T-helper 17 cell (primary cell): ENCODE results near the gene CEBPG. TPM values are rescaled to one million over a fixed set of nuclear protein-coding genes. Genes with fewer than 3 reads are reported as not detected.

ENCODE experiments used
- ATAC-seq: fragments of 150-1000 bp; cut with Tn5 transposase; 2 replicates; pipeline ENCODE4 v1.10.0; 2021; ENCODE audit warnings: mild to moderate bottlenecking, moderate library complexity
- DNase-seq, 3 donors: peaks; one replicate each; pipeline versions ENCODE4 v3.0.0 to v3.0.0-alpha.2; 2020 to 2021
- H3K9me3 ChIP-seq: one replicate; pipeline ENCODE4 v1.7.0; 2013; ENCODE audit warnings: low read length, mild to moderate bottlenecking; ENCODE audit not compliant: control insufficient read depth, poor library complexity, severe bottlenecking
- H3K27ac Mint-ChIP-seq: one replicate; pipeline ENCODE4 v1.8.0; 2022; ENCODE audit warnings: mild to moderate bottlenecking, moderate library complexity, mixed read lengths
- H3K27me3 Mint-ChIP-seq: one replicate; pipeline ENCODE4 v1.8.0; 2022; ENCODE audit warnings: mixed read lengths
- H3K36me3 Mint-ChIP-seq: one replicate; pipeline ENCODE4 v1.8.0; 2022; ENCODE audit warnings: low read depth, mixed read lengths
- H3K4me1 Mint-ChIP-seq: one replicate; pipeline ENCODE4 v1.8.0; 2022; ENCODE audit warnings: mild to moderate bottlenecking, mixed read lengths
- H3K4me3 Mint-ChIP-seq: one replicate; pipeline ENCODE4 v1.8.0; 2022; ENCODE audit warnings: mild to moderate bottlenecking, moderate library complexity, mixed read lengths
- total RNA-seq, 4 donors: library from RNA in 2 of 4; stranded (reverse) in 2 of 4; gene quantifications; one replicate each; pipeline ENCODE4 v1.2.3 and lab custom pipeline; 2022 to 2026

Gene CEBPG
- total RNA-seq = 10 to 100 TPM; 17.0 to 22.0 TPM
- total RNA-seq (lab: John Stamatoyannopoulos, UW) = 45.4 to 123 reads per million in 2 donors

DNA sequence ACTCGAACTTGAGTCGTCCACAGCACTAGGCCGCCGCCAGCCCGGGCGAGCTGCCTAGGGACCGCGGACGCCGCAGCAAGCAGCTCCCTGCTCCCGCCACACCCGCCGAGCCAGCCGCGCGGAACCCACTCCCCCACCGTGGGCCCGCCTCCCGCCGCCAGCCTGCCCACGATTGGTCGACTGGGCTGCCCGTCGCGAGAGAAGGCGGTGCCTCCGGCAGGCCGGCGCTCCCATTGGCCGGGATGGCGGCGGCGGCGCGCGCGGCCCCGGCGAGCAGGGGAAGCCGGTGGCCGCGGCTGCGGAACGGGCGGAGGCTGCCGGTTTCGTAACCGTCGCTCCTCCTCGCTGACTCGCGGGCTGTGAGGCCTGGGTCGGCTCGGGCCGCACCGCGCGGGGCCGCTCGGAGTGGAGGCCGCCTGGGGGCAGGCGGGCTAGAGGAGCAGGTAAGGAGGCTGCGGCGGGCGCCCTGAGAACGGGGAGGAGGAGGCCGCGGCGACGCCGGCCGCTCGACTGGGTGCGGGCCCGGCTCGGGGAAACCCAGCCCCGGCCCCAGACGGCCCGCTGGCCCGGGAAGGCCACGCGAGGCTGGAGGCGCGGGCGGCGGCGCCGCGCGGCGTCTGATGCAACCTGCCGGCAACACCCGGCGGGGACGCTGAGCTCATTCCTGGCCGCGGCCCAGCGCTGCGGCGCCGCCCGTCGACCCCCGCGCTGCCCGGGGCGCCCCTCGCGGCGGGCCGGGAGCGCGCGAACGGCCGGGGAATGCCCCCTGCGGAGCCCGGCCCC, at the start of gene CEBPG:
Gene CEBPG, plus strand, starts transcription at position 257 of the 783 bp plus-strand sequence. CDS start 5,531 bp downstream, outside the sequence.
- no peaks in the 10 kb centered on the region for H3K27me3 Mint-ChIP-seq
- peak; percentile 90 for ATAC-seq
- H3K27ac Mint-ChIP-seq = peak within 1 kb of the TSS; percentile 95
- H3K36me3 Mint-ChIP-seq = peaks cover 4% of the 10 kb centered on the region
- peaks cover 33% of the 10 kb centered on the region for H3K4me1 Mint-ChIP-seq
- peak within 1 kb of the TSS; percentile 98 for H3K4me3 Mint-ChIP-seq
- no peaks in the 10 kb centered on the region for H3K9me3 ChIP-seq
- DNase-seq = peak; percentile 94 to 98 (median 95)

DNA sequence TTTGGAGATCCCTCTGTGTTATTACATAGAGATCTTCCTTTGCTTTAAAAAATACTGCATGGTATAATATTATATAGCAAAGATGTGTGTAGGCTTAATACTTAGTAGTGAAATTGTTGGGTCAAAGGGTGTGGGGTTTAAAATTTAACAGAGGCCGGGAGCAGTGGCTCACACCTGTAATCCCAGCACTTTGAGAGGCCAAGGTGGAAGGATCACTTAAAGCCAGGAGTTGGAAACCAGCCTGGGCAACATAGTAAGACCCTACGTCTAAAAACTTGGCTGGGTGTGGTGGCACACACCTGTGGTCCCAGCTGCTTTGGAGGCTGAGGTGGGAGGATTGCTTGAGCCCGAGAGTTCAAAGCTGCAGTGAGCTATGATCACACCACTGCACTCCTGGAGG, 48.9 kb upstream of the CEBPG start:
- no peaks in the 10 kb centered on the region for H3K9me3 ChIP-seq
- DNase-seq = no peak
- Mint-ChIP-seq H3K27ac (no peak overlapping the region), H3K4me1 (peaks cover 2% of the 10 kb centered on the region), H3K4me3 (no peak overlapping the region), H3K36me3 (peaks cover 9% of the 10 kb centered on the region), H3K27me3 (peaks cover 14% of the 10 kb centered on the region)
- no peak for ATAC-seq

DNA sequence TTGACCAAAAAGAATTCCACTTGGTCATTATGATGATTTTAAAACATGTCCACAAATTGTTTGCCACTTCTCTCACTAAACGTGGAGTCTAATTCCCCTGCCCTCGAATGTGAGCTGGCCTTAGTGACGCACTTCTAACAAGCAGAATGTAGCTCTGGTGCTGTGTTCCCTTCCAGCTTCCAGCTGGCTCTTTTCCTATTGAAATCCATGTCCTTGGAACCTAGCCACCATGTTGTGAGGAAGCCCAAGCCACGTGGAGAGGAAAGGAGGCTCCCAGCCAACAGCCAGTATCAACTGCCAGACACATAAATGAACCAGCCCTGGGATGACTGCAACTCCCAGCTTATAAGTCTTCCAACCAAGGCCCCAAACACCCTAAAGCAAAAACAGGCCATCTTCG, 47.6 kb upstream of the CEBPG start:
- peaks cover 13% of the 10 kb centered on the region for H3K36me3 Mint-ChIP-seq
- peaks cover 2% of the 10 kb centered on the region for H3K4me1 Mint-ChIP-seq
- ATAC-seq (no peak), DNase-seq (no peak)
- H3K27me3 Mint-ChIP-seq = peaks cover 24% of the 10 kb centered on the region
- H3K27ac Mint-ChIP-seq = no peak overlapping the region
- no peaks in the 10 kb centered on the region for H3K9me3 ChIP-seq
- H3K4me3 Mint-ChIP-seq = no peak overlapping the region

DNA sequence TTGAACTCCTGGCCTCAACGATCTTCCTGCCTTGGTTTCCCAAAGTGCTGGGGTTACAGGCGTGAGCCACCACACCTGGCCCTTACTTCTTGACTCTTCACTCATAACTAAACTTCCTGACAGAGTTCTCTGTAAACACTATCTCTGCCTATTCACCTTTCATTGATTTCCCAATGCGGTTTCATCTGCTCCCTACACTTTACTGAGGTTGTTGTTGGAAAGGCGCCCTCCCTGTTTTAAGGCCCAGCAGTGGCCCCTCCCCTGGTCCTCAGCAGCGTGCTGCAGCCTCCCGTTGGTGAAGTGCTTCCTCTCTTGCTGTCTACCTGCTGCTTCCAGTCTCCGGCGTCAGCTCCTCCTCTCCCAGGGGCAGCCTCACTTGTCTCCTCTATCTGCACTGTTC, 44.4 kb upstream of the CEBPG start:
- ATAC-seq (no peak), DNase-seq (no peak)
- H3K4me1 Mint-ChIP-seq = peaks cover 6% of the 10 kb centered on the region
- H3K27ac Mint-ChIP-seq = no peak overlapping the region
- no peaks in the 10 kb centered on the region for H3K9me3 ChIP-seq
- H3K27me3 Mint-ChIP-seq = peaks cover 35% of the 10 kb centered on the region
- H3K4me3 Mint-ChIP-seq = peak overlapping the region; percentile 43
- H3K36me3 Mint-ChIP-seq = peaks cover 13% of the 10 kb centered on the region

DNA sequence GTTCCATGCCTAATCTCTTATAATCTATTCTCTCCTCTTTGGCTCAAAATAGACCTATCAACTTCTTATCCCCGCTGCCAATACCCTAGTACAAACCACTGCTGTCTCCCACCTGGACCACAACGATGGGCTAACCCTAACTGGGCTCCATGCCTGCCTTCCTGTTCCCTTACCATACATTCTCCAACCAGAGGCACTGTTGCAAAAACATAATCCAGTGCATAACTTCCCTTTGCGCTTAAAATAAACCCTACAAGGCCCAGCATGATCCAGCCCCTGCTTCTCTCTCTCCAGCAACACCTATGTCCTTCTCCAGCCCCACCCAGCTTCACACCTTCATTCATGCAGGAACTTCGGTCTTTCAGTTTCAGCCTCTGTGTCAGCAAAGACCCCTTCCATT, 43.8 kb upstream of the CEBPG start:
- DNase-seq (no peak), ATAC-seq (no peak)
- H3K4me3 Mint-ChIP-seq = no peak overlapping the region
- H3K27ac Mint-ChIP-seq = no peak overlapping the region
- H3K36me3 Mint-ChIP-seq = peaks cover 13% of the 10 kb centered on the region
- no peaks in the 10 kb centered on the region for H3K9me3 ChIP-seq
- H3K4me1 Mint-ChIP-seq = peaks cover 6% of the 10 kb centered on the region
- peaks cover 35% of the 10 kb centered on the region for H3K27me3 Mint-ChIP-seq

DNA sequence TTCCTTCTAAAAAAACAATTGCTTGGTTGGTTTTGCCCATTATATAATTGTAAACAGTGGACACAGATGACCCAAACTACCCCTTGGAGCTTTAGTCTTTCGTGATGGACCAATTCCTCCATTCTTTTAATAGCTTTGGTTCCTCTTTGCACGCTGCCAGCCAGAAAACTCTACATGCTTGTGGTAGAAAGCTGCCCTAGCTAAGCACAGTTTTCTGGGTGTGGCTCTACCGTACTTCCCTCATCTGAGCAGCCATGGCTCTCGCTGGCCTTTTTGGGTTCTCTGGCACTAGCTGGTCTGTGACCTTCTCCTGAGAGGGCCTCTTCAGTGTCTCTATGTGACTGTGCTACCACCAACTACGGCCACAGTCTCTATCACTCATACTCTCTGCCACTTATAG, 41.3 kb upstream of the CEBPG start:
- H3K36me3 Mint-ChIP-seq = peaks cover 13% of the 10 kb centered on the region
- peaks cover 40% of the 10 kb centered on the region for H3K27me3 Mint-ChIP-seq
- H3K27ac Mint-ChIP-seq = no peak overlapping the region
- DNase-seq = no peak
- H3K9me3 ChIP-seq = no peaks in the 10 kb centered on the region
- H3K4me3 Mint-ChIP-seq = no peak overlapping the region
- no peak for ATAC-seq
- H3K4me1 Mint-ChIP-seq = peaks cover 6% of the 10 kb centered on the region

DNA sequence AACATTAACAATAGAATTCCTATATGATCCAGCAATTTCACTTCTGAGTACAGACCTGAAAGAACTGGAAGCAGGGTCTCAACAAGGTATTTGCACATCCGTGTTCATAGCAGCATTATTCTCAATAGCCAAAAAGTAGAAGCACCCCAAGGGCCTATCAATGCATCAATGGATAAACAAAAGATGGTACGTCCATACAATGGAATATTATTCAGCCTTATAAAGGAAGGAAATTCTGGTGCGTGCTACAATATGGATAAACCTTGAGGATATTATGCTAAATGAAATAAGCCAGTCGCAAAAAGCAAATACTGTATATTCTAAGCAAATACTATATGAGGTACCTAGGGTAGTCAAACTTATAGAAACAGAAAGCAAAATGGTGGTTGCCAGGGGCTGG, 40.4 kb upstream of the CEBPG start:
- no peaks in the 10 kb centered on the region for H3K9me3 ChIP-seq
- Mint-ChIP-seq H3K4me3 (no peak overlapping the region), H3K4me1 (peaks cover 6% of the 10 kb centered on the region), H3K27me3 (peaks cover 40% of the 10 kb centered on the region), H3K27ac (no peak overlapping the region), H3K36me3 (peaks cover 16% of the 10 kb centered on the region)
- no peak for ATAC-seq
- no peak for DNase-seq

DNA sequence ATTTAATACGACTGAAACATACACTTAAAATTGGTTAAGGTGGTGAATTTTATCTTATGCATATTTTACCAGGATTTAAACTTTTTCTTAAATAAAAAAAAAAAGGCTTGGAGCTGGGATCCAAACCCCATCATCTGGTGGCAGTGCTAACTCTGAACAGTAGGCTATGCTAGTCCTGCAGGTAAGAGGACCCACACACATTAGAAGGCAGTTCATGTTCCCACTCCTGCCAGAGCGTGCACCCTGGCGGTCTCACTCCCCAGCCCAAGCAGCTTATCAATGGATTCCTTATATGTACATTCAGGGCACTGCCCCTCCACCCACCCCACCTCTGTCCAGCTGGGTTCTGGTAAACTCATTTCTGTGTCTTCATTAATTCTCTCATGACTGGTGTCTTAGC, 39.9 kb upstream of the CEBPG start:
- H3K4me3 Mint-ChIP-seq = no peak overlapping the region

DNA sequence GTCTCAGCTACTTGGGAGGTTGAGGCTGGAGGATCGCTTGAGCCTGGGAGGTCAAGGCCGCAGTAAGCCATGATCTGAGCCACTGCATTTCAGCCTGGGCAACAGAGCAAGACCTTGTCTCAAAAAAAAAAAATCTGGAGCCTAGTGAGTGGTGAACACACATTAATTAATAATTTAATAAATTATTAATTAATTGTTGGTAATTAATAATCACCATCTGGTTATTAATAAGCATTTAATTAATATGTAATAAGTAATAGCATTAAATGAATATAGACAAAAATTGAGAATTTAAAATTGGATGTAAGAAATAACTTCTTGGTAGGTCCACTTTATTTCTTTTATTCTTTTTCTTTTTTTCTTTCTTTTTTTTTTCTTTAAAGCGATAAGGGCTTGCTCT, 39.2 kb upstream of the CEBPG start:
- H3K9me3 ChIP-seq = no peaks in the 10 kb centered on the region
- DNase-seq (no peak), ATAC-seq (no peak)
- no peak overlapping the region for H3K27ac Mint-ChIP-seq
- no peak overlapping the region for H3K4me3 Mint-ChIP-seq
- H3K36me3 Mint-ChIP-seq = peaks cover 10% of the 10 kb centered on the region
- peaks cover 37% of the 10 kb centered on the region for H3K27me3 Mint-ChIP-seq
- peaks cover 4% of the 10 kb centered on the region for H3K4me1 Mint-ChIP-seq

More for the DNA sequence above, 39.9 kb upstream of the CEBPG start:
- ATAC-seq (no peak), DNase-seq (no peak)
- peaks cover 4% of the 10 kb centered on the region for H3K4me1 Mint-ChIP-seq
- H3K27ac Mint-ChIP-seq = no peak overlapping the region
- peaks cover 13% of the 10 kb centered on the region for H3K36me3 Mint-ChIP-seq
- H3K27me3 Mint-ChIP-seq = peaks cover 37% of the 10 kb centered on the region
- no peaks in the 10 kb centered on the region for H3K9me3 ChIP-seq

DNA sequence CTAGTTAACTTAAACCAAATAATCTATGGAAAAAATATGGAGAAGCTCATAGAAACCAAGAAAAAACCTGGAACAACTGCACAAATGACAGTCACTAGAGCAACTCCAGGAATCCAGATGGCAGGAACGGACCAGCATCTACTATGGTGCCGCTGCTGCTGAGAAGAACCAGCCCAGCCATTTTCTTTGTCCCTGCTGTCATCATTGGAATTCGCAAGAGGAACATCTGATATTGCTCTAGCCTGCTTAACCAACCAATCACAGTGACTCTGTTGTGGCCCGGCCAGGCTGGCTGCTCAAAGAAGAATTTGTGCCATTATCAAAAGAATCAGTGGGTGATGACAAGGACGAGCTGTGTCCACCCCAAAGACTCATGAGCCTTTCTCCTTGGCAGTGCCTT, 38.1 kb upstream of the CEBPG start:
- peaks cover 37% of the 10 kb centered on the region for H3K27me3 Mint-ChIP-seq
- H3K4me1 Mint-ChIP-seq = peaks cover 4% of the 10 kb centered on the region
- H3K27ac Mint-ChIP-seq = no peak overlapping the region
- no peak for DNase-seq
- H3K4me3 Mint-ChIP-seq = no peak overlapping the region
- peaks cover 3% of the 10 kb centered on the region for H3K36me3 Mint-ChIP-seq
- no peaks in the 10 kb centered on the region for H3K9me3 ChIP-seq
- no peak for ATAC-seq

DNA sequence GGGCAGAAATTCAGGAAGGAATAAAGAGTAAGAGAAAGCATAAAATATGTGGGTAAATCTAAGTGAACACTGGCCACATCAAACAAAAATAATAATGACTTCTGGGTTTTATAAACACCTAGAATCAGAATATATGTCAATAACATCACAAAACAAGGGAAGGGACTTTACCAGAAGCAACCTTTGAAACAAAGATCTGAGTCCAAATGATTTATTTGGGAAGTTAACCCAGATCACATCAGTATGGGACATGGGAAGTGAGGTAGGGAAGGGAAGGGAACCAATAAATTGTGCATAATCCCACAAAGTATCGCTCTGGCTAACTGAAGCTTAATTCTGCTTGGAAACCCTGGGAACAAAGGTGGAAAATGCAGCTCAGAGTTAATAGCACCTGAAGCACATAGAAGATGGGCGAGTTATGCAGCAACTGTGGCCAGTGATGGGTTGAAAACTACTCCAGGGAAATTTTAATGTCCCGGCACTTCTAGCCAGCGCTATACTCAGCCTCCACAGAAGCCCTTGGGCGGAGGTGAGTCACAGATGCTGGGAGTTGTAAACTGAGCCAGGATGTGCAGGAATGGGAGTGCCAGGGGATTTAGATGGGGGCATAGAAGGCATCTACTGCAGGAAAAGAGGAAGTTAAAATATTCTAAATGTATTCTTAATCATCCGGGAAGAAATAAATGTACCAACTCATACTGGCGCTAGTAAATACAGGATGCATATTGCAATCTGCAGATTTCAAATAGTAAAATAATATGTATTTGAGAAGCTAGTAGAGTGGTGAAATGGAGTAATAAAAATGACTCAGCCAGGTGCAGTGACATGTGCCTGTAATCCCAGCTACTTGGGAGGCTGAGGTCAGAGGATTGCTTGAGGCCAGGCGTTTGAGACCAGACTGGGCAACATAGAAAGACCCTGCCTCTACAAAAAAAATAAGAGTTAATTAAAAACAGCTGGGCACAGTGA, 34.2 kb upstream of the CEBPG start:
- H3K36me3 Mint-ChIP-seq = peaks cover 6% of the 10 kb centered on the region
- H3K4me3 Mint-ChIP-seq = no peak overlapping the region
- H3K27me3 Mint-ChIP-seq = peaks cover 64% of the 10 kb centered on the region
- ATAC-seq (no peak), DNase-seq (no peak)
- H3K4me1 Mint-ChIP-seq = peaks cover under 1% of the 10 kb centered on the region
- H3K27ac Mint-ChIP-seq = no peak overlapping the region
- H3K9me3 ChIP-seq = no peaks in the 10 kb centered on the region

DNA sequence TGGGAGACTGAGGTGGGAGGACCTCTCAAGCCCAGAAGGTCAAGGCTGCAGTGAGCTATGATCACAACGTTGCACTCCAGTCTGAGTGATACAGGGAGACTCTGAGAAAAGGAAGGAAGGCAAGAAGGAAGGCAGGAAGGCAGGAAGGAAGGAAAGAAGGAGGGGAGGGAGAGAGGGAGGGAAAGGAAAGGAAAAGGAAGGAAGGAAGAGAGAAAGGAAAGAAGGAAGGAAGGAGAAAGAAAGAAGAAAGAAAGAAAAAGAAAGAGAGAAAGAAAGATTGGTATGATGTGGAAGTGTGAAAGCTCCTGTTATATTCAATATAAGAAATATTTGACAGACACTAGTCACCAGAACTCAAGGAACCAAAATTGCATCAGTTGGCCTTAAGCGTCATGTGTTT, 32.5 kb upstream of the CEBPG start:
- Mint-ChIP-seq H3K27me3 (peaks cover 81% of the 10 kb centered on the region), H3K4me3 (no peak overlapping the region), H3K36me3 (peaks cover 6% of the 10 kb centered on the region), H3K27ac (no peak overlapping the region), H3K4me1 (peaks cover 4% of the 10 kb centered on the region)
- no peak for ATAC-seq
- no peaks in the 10 kb centered on the region for H3K9me3 ChIP-seq
- DNase-seq = no peak

DNA sequence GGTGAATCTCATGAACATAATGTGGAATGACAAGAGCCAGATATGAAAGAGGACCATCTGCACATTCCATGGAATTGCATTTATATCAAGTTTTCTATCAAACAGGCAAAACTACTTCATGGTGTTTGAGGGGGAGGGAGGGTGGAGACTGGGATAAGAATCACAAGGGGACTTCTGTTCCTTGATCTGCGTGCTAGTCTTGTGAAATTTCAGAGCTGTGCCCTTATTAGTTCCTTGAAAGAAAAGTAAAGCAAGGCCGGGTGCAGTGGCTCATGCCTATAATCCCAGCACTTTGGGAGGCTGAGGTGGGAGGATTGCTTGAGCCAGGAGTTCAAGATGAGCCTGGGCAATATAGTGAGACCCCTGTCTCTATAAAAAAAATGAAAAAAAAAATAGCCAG, 30.2 kb upstream of the CEBPG start:
- Mint-ChIP-seq H3K4me1 (peaks cover 4% of the 10 kb centered on the region), H3K27me3 (peaks cover 96% of the 10 kb centered on the region), H3K4me3 (no peak overlapping the region), H3K36me3 (peaks cover 4% of the 10 kb centered on the region), H3K27ac (no peak overlapping the region)
- no peak for DNase-seq
- ATAC-seq = no peak
- H3K9me3 ChIP-seq = no peaks in the 10 kb centered on the region
